ENCODE results near the gene PDE4DIP.
"Not testable (repeated sequence)": the region's sequence is repeated elsewhere in the genome, so short reads cannot be mapped to it uniquely, and the experiment has no call there.

GRCh38 chr1:148890075-148890568 lies 45.9 kb downstream of the PDE4DIP start:
- not testable (repeated sequence) for TF ChIP-seq SUZ12 (IDR thresholded peaks at IDR 0.05; ENCODE audit: extremely low read depth, insufficient read depth, insufficient read length); YY1 (IDR thresholded peaks at IDR 0.05; ENCODE audit: insufficient read depth, insufficient read length)

Measured in NT2/D1 (cell line).